HUES64 (cell line): ENCODE measurements around the gene TRIM2.

ENCODE experiments used
- H3K27ac ChIP-seq: 2 replicates; pipeline ENCODE4 v1.7.0; 2013; ENCODE audit warnings: low read depth, low read length, inconsistent platforms
- H3K27me3 ChIP-seq: 2 replicates; pipeline ENCODE4 v1.6.1; 2013; ENCODE audit warnings: mild to moderate bottlenecking, low read length; ENCODE audit not compliant: insufficient read depth
- H3K36me3 ChIP-seq: 2 replicates; pipeline ENCODE4 v1.6.1; 2013; ENCODE audit warnings: mild to moderate bottlenecking, low read length; ENCODE audit not compliant: insufficient read depth
- H3K4me1 ChIP-seq: 2 replicates; pipeline ENCODE4 v1.6.1; 2013; ENCODE audit warnings: mild to moderate bottlenecking, low read length, moderate library complexity; ENCODE audit not compliant: insufficient read depth
- H3K4me3 ChIP-seq: 2 replicates; pipeline ENCODE4 v1.5.1; 2013; ENCODE audit warnings: mild to moderate bottlenecking, low read length, moderate library complexity
- H3K9ac ChIP-seq: 2 replicates; pipeline ENCODE4 v1.6.1; 2013; ENCODE audit warnings: mild to moderate bottlenecking, low read depth, low read length
- H3K9me3 ChIP-seq: 2 replicates; pipeline ENCODE4 v1.6.1; 2013; ENCODE audit warnings: low read depth, low read length; ENCODE audit not compliant: insufficient read depth
- WGBS: fragments of 150-250, 120-280 bp; methylation state at CpG from one replicate; pipeline ENCODE4 v1.1.7; 2013; ENCODE audit warnings: missing lambda C conversion rate; 5-methylcytosine and 5-hydroxymethylcytosine counted together

The TRIM2 gene

GRCh38 chr4:153241970-153242838, 38.0 kb downstream of the TRIM2 start:
- Histone ChIP-seq H3K27me3 (no peaks in the 10 kb centered on the region), H3K36me3 (no peaks in the 10 kb centered on the region), H3K4me3 (no peak overlapping the region), H3K9me3 (no peaks in the 10 kb centered on the region), H3K9ac (no peak overlapping the region), H3K27ac (peak overlapping the region; percentile 3; the same call in 1 of the 2 replicates), H3K4me1 (peaks cover 20% of the 10 kb centered on the region)
- WGBS: 59% methylated on average over 11 of the region's 13 CpGs

GRCh38 chr4:153242839-153243324, 38.6 kb downstream of the TRIM2 start:
- Histone ChIP-seq H3K27ac (no peak overlapping the region), H3K9ac (no peak overlapping the region), H3K9me3 (no peaks in the 10 kb centered on the region), H3K27me3 (no peaks in the 10 kb centered on the region), H3K4me1 (peaks cover 20% of the 10 kb centered on the region), H3K4me3 (no peak overlapping the region), H3K36me3 (no peaks in the 10 kb centered on the region)
- WGBS: 81% methylated on average over 3 of the region's 3 CpGs

GRCh38 chr4:153243468-153243867, 39.2 kb downstream of the TRIM2 start:
- Histone ChIP-seq H3K4me1 (peaks cover 24% of the 10 kb centered on the region), H3K27ac (no peak overlapping the region), H3K36me3 (no peaks in the 10 kb centered on the region)

GRCh38 chr4:153244969-153245368, 40.7 kb downstream of the TRIM2 start:
- Histone ChIP-seq H3K9ac (no peak overlapping the region), H3K36me3 (no peaks in the 10 kb centered on the region), H3K4me1 (peaks cover 30% of the 10 kb centered on the region), H3K27ac (no peak overlapping the region), H3K9me3 (no peaks in the 10 kb centered on the region), H3K4me3 (no peak overlapping the region), H3K27me3 (no peaks in the 10 kb centered on the region)
- 92% methylated on average over 3 of the region's 3 CpGs for WGBS

More at GRCh38 chr4:153243468-153243867, 39.2 kb downstream of the TRIM2 start:
- no peaks in the 10 kb centered on the region for H3K27me3 ChIP-seq
- H3K9me3 ChIP-seq: no peaks in the 10 kb centered on the region
- no peak overlapping the region for H3K9ac ChIP-seq
- H3K4me3 ChIP-seq: no peak overlapping the region

GRCh38 chr4:153245775-153246174, 41.5 kb downstream of the TRIM2 start:
- Histone ChIP-seq H3K4me3 (no peak overlapping the region), H3K27ac (no peak overlapping the region), H3K27me3 (no peaks in the 10 kb centered on the region), H3K36me3 (no peaks in the 10 kb centered on the region), H3K9me3 (no peaks in the 10 kb centered on the region), H3K4me1 (peaks cover 36% of the 10 kb centered on the region), H3K9ac (no peak overlapping the region)
- WGBS: 98% methylated on average over 3 of the region's 3 CpGs

- WGBS: 92% methylated on average over 7 of the region's 7 CpGs
- H3K4me3 ChIP-seq: no peak overlapping the region
- no peaks in the 10 kb centered on the region for H3K27me3 ChIP-seq
- H3K9ac ChIP-seq: no peak overlapping the region
- H3K36me3 ChIP-seq: no peaks in the 10 kb centered on the region
- peaks cover 39% of the 10 kb centered on the region for H3K4me1 ChIP-seq
- no peaks in the 10 kb centered on the region for H3K9me3 ChIP-seq
- no peak overlapping the region for H3K27ac ChIP-seq
Observed at GRCh38 chr4:153246446-153247115, 42.3 kb downstream of the TRIM2 start.

GRCh38 chr4:153247116-153247490, 42.9 kb downstream of the TRIM2 start:
- WGBS: 94% methylated on average over 6 of the region's 6 CpGs
- Histone ChIP-seq H3K27me3 (no peaks in the 10 kb centered on the region), H3K27ac (no peak overlapping the region), H3K4me1 (peaks cover 34% of the 10 kb centered on the region), H3K9me3 (no peaks in the 10 kb centered on the region), H3K36me3 (no peaks in the 10 kb centered on the region), H3K4me3 (no peak overlapping the region), H3K9ac (no peak overlapping the region)

GRCh38 chr4:153248641-153249198, 44.5 kb downstream of the TRIM2 start:
- no peaks in the 10 kb centered on the region for H3K27me3 ChIP-seq
- H3K4me1 ChIP-seq: peaks cover 22% of the 10 kb centered on the region
- no peaks in the 10 kb centered on the region for H3K36me3 ChIP-seq
- peak overlapping the region; percentile 81 for H3K9ac ChIP-seq
- peak overlapping the region; percentile 69 for H3K4me3 ChIP-seq
- peak overlapping the region; percentile 66; the same call in 1 of the 2 replicates for H3K27ac ChIP-seq
- WGBS: 17% methylated on average over 13 of the region's 14 CpGs
- no peaks in the 10 kb centered on the region for H3K9me3 ChIP-seq

- Histone ChIP-seq H3K4me3 (peak overlapping the region; percentile 69), H3K27ac (peak overlapping the region; percentile 80), H3K36me3 (no peaks in the 10 kb centered on the region), H3K9me3 (no peaks in the 10 kb centered on the region), H3K27me3 (no peaks in the 10 kb centered on the region), H3K9ac (peak overlapping the region; percentile 81), H3K4me1 (peaks cover 22% of the 10 kb centered on the region)
- WGBS: 12% methylated on average over 44 of the region's 44 CpGs
Observed at GRCh38 chr4:153249199-153250041, 45.2 kb downstream of the TRIM2 start.

GRCh38 chr4:153252122-153252521, 47.9 kb downstream of the TRIM2 start:
- Histone ChIP-seq H3K27me3 (no peaks in the 10 kb centered on the region), H3K9ac (no peak overlapping the region), H3K9me3 (no peaks in the 10 kb centered on the region), H3K27ac (no peak overlapping the region), H3K4me1 (peaks cover 44% of the 10 kb centered on the region), H3K4me3 (no peak overlapping the region), H3K36me3 (no peaks in the 10 kb centered on the region)
- 94% methylated on average over 3 of the region's 3 CpGs for WGBS
